Inferior parietal cortex (tissue), 1 donor: ENCODE results near the gene ZCCHC7.
"Not testable (repeated sequence)": the region's sequence is repeated elsewhere in the genome, so short reads cannot be mapped to it uniquely, and the experiment has no call there.

Experiments
- DNase-seq: peaks from one replicate; pipeline ENCODE4 v3.0.0-alpha.2; 2016; ENCODE audit errors: extremely low spot score

The ZCCHC7 gene

GRCh38 chr9:37174247-37174646 lies 53.9 kb downstream of the ZCCHC7 start:
- DNase-seq: no peak

- DNase-seq: no peak
Observed at GRCh38 chr9:37178742-37179141, 58.4 kb downstream of the ZCCHC7 start.

- DNase-seq: no peak
Observed at GRCh38 chr9:37179576-37179975, 59.2 kb downstream of the ZCCHC7 start.

- no peak for DNase-seq
Observed at GRCh38 chr9:37180138-37180537, 59.8 kb downstream of the ZCCHC7 start.

- DNase-seq: no peak
Observed at GRCh38 chr9:37182718-37183117, 62.3 kb downstream of the ZCCHC7 start.

GRCh38 chr9:37184905-37185867 lies 64.8 kb downstream of the ZCCHC7 start:
- no peak for DNase-seq

- DNase-seq: no peak
Observed at GRCh38 chr9:37187292-37187691, 66.9 kb downstream of the ZCCHC7 start.

- no peak for DNase-seq
Observed at GRCh38 chr9:37187713-37188439, 67.5 kb downstream of the ZCCHC7 start.

GRCh38 chr9:37190739-37191138 lies 70.4 kb downstream of the ZCCHC7 start:
- not testable (repeated sequence) for DNase-seq

GRCh38 chr9:37191403-37192089 lies 71.2 kb downstream of the ZCCHC7 start:
- no peak for DNase-seq

GRCh38 chr9:37192803-37193202 lies 72.4 kb downstream of the ZCCHC7 start:
- DNase-seq: no peak

- peak; percentile 42 for DNase-seq
Observed at GRCh38 chr9:37197158-37198038, 77.0 kb downstream of the ZCCHC7 start.

GRCh38 chr9:37198039-37198729 lies 77.8 kb downstream of the ZCCHC7 start:
- no peak for DNase-seq

GRCh38 chr9:37198831-37199230 lies 78.5 kb downstream of the ZCCHC7 start:
- no peak for DNase-seq

GRCh38 chr9:37200433-37201005 lies 80.1 kb downstream of the ZCCHC7 start:
- no peak for DNase-seq

- DNase-seq: no peak
Observed at GRCh38 chr9:37201581-37201980, 81.2 kb downstream of the ZCCHC7 start.

GRCh38 chr9:37202091-37202490 lies 81.7 kb downstream of the ZCCHC7 start:
- no peak for DNase-seq

GRCh38 chr9:37203456-37203855 lies 83.1 kb downstream of the ZCCHC7 start:
- not testable (repeated sequence) for DNase-seq

- no peak for DNase-seq
Observed at GRCh38 chr9:37206121-37206620, 85.8 kb downstream of the ZCCHC7 start.
